K562 (cell line): ENCODE data around the gene NEURL2. TPM values are rescaled to one million over a fixed set of nuclear protein-coding genes. Genes with fewer than 3 reads are reported as not detected.

Source experiments
- ATAC-seq: fragments of 200-7000 bp; cut with Tn5 transposase; 3 replicates; pipeline ENCODE4 v1.9.1; 2020; ENCODE audit warnings: moderate library complexity
- BruUV-seq: library from RNA; stranded (reverse); fragments of 400-500 nt; replicated peaks from 2 replicates; lab custom pipeline; 2021; lab: Mats Ljungman, UMichigan
- CTCF ChIA-PET: fragments of 300-600 bp; formaldehyde crosslinking; extraction: SDS; loops from one replicate; lab custom pipeline; 2021; ENCODE audit warnings: low intra/inter-chr PET ratio; lab: Yijun Ruan, JAX
- POLR2A ChIA-PET: fragments of 300-600, 350-650 bp; sonication (Branson Sonifier 250); formaldehyde crosslinking; extraction: SDS; loops from one replicate; lab custom pipeline; 2021; ENCODE audit warnings: antibody characterized with exemption, inconsistent platforms; lab: Yijun Ruan, JAX
- DNase-seq, 4 experiments: peaks; one replicate each; pipeline versions ENCODE4 v3.0.0 to v3.0.0-alpha.2; 2011 to 2018; ENCODE audit warnings: low spot score in 3 of 4, mixed read lengths in 3 of 4; ENCODE audit errors: extremely low read depth in 1 of 4
- FAIRE-seq: peaks from 2 replicates; lab custom pipeline; 2011; peaks lifted over from hg19 to GRCh38; lab: Jason Lieb, UNC
- H2AFZ ChIP-seq: 2 replicates; pipeline ENCODE4 v1.6.0; 2011; ENCODE audit warnings: low read depth, low read length, control low read depth, inconsistent platforms
- H3K27ac ChIP-seq: fragments of 200-600 bp; 3 replicates; pipeline ENCODE4 v1.8.0; 2011; ENCODE audit warnings: low read depth, mild to moderate bottlenecking, control low read depth, inconsistent platforms, low read length, moderate library complexity, mixed read lengths; ENCODE audit errors: extremely low read depth
- H3K27me3 ChIP-seq, 2 experiments: fragments of 300-600 bp in 1 of 2; 2 replicates in 1 of 2; 3 replicates in 1 of 2; pipeline versions ENCODE4 v1.6.0 to v1.8.0; 2011; ENCODE audit warnings: inconsistent platforms in 2 of 2, low read length in 2 of 2, mild to moderate bottlenecking in 1 of 2, mixed read lengths in 1 of 2, moderate library complexity in 1 of 2; ENCODE audit not compliant: control insufficient read depth in 2 of 2, insufficient read depth in 2 of 2
- H3K36me3 ChIP-seq: fragments of 300-600 bp; 3 replicates; pipeline ENCODE4 v1.8.0; 2011; ENCODE audit warnings: mild to moderate bottlenecking, low read length, inconsistent platforms; ENCODE audit not compliant: control insufficient read depth, insufficient read depth
- H3K4me1 ChIP-seq, 2 experiments: fragments of 200-600 bp in 1 of 2; replicated peaks in 1 of 2; 2 replicates in 1 of 2; 3 replicates in 1 of 2; pipeline versions ENCODE4 v1.5.1 to v1.8.0; 2011; ENCODE audit warnings: inconsistent platforms in 2 of 2, low read length in 2 of 2, mild to moderate bottlenecking in 1 of 2, mixed read lengths in 1 of 2, moderate library complexity in 1 of 2; ENCODE audit not compliant: control insufficient read depth in 2 of 2, insufficient read depth in 2 of 2
- H3K4me2 ChIP-seq: 2 replicates; pipeline ENCODE4 v1.6.1; 2011; ENCODE audit warnings: low read length, control low read depth, inconsistent platforms, mixed read lengths; ENCODE audit not compliant: insufficient read depth
- H3K4me3 ChIP-seq: fragments of 200-600 bp; sonication (generic), shearing (Covaris generic); 2 replicates; pipeline ENCODE4 v1.5.1; 2016; ENCODE audit warnings: control low read depth, inconsistent platforms
- H3K79me2 ChIP-seq: fragments of 200-600 bp; 3 replicates; pipeline ENCODE4 v1.8.0; 2011; ENCODE audit warnings: low read length, inconsistent platforms; ENCODE audit not compliant: control insufficient read depth, insufficient read depth
- H3K9ac ChIP-seq, 2 experiments: 2 replicates each; pipeline versions ENCODE4 v1.6.0 to v1.6.1; 2011; ENCODE audit warnings: low read depth in 2 of 2, low read length in 2 of 2, control low read depth in 1 of 2, inconsistent platforms in 1 of 2, mild to moderate bottlenecking in 1 of 2, mixed read lengths in 1 of 2; ENCODE audit not compliant: insufficient read depth in 1 of 2
- H3K9me1 ChIP-seq: one replicate; pipeline ENCODE4 v1.6.0; 2011; ENCODE audit warnings: inconsistent platforms, mild to moderate bottlenecking, low read length, moderate library complexity; ENCODE audit not compliant: control insufficient read depth, insufficient read depth
- H3K9me3 ChIP-seq: replicated peaks from 2 replicates; pipeline ENCODE4 v1.5.1; 2011; ENCODE audit warnings: low read depth, low read length, inconsistent platforms; ENCODE audit not compliant: control insufficient read depth, insufficient read depth
- H4K20me1 ChIP-seq: replicated peaks from 2 replicates; pipeline ENCODE4 v1.6.1; 2011; ENCODE audit warnings: low read length, inconsistent platforms, mixed read lengths; ENCODE audit not compliant: control insufficient read depth, insufficient read depth
- CHCHD3 ChIP-seq: fragments of 250-450 bp; sonication (Bioruptor Pico); IDR thresholded peaks from 2 replicates; pipeline ENCODE4 v2.1.2; 2022; ENCODE audit warnings: mild to moderate bottlenecking
- CREB3 ChIP-seq: fragments of 450-650 bp; conservative IDR thresholded peaks from 2 replicates; pipeline ENCODE4 v1.6.1; 2016; ENCODE audit warnings: missing genetic modification characterization, low read depth, mild to moderate bottlenecking, missing compliant biosample characterization, moderate library complexity
- ETS2 ChIP-seq: IDR thresholded peaks from 2 replicates; pipeline ENCODE4 v1.6.1; 2016; ENCODE audit warnings: borderline replicate concordance, missing genetic modification characterization, mild to moderate bottlenecking, moderate library complexity, missing compliant biosample characterization; ENCODE audit not compliant: poor library complexity, severe bottlenecking
- GTF3C2 ChIP-seq: IDR thresholded peaks from 3 replicates; pipeline ENCODE4 v1.6.1; 2011; ENCODE audit warnings: borderline replicate concordance, mild to moderate bottlenecking, moderate library complexity; ENCODE audit not compliant: insufficient read length; ENCODE audit errors: extremely low read depth
- KDM1A ChIP-seq, 2 experiments: fragments of 450-650 bp; IDR thresholded peaks; 2 replicates each; pipeline ENCODE4 v1.6.1; 2016; ENCODE audit warnings: mild to moderate bottlenecking in 2 of 2
- MLX ChIP-seq, 2 experiments: fragments of 450-650 bp in 1 of 2; sonication (generic) in 1 of 2; formaldehyde crosslinking; conservative IDR thresholded peaks; 2 replicates each; pipeline versions ENCODE4 v1.4.0 to v1.8.1; 2020 to 2022; ENCODE audit warnings: mild to moderate bottlenecking in 1 of 2, missing genetic modification reagents in 1 of 2
- NRF1 ChIP-seq, 2 experiments: fragments of 450-650 bp; IDR thresholded peaks in 1 of 2; conservative IDR thresholded peaks in 1 of 2; 2 replicates each; pipeline ENCODE4 v1.6.1; 2014; ENCODE audit warnings: mild to moderate bottlenecking in 2 of 2
- RAD51 ChIP-seq: fragments of 450-650 bp; IDR thresholded peaks from 2 replicates; pipeline ENCODE4 v1.7.1; 2016; ENCODE audit warnings: low read depth, mild to moderate bottlenecking, borderline replicate concordance
- RBFOX2 ChIP-seq: fragments of 200-400 bp; formaldehyde crosslinking; IDR thresholded peaks from 2 replicates; pipeline ENCODE4 v1.6.1; 2017; ENCODE audit warnings: low read depth, mild to moderate bottlenecking, low read length, moderate library complexity
- RBM22 ChIP-seq: fragments of 200-400 bp; formaldehyde crosslinking; IDR thresholded peaks from 2 replicates; pipeline ENCODE4 v1.6.1; 2018; ENCODE audit warnings: low read length, low read depth; ENCODE audit not compliant: poor library complexity, severe bottlenecking
- RBM25 ChIP-seq: fragments of 200-400 bp; formaldehyde crosslinking; IDR thresholded peaks from 2 replicates; pipeline ENCODE4 v1.6.1; 2018; ENCODE audit warnings: low read length, low read depth, moderate library complexity; ENCODE audit not compliant: severe bottlenecking
- SMARCA5 ChIP-seq: fragments of 450-650 bp; IDR thresholded peaks from 2 replicates; pipeline ENCODE4 v1.6.1; 2016
- ZBTB1 ChIP-seq: sonication (generic); formaldehyde crosslinking; IDR thresholded peaks from 2 replicates; pipeline ENCODE4 v1.8.1; 2023; ENCODE audit warnings: missing genetic modification reagents, low read depth, mild to moderate bottlenecking, borderline replicate concordance
- ZFP36 ChIP-seq: fragments of 150-350 bp; IDR thresholded peaks from 2 replicates; pipeline ENCODE4 v1.6.1; 2018; ENCODE audit warnings: low read length, low read depth; ENCODE audit not compliant: partially characterized antibody
- ZNF436 ChIP-seq: fragments of 250-450, 450-650 bp; sonication (Bioruptor Pico); formaldehyde crosslinking; IDR thresholded peaks from 2 replicates; pipeline ENCODE4 v1.7.0; 2020; ENCODE audit warnings: mild to moderate bottlenecking
- ZNF444 ChIP-seq: fragments of 250-450 bp; sonication (Bioruptor Pico); IDR thresholded peaks from 2 replicates; pipeline ENCODE4 v1.4.0; 2020; ENCODE audit warnings: mild to moderate bottlenecking, moderate library complexity
- WGBS: fragments of 100-300 bp; shearing (Covaris generic); methylation state at CpG from one replicate; pipeline ENCODE4 v1.1.6; 2016; ENCODE audit warnings: low coverage, mixed read lengths; ENCODE audit not compliant: insufficient coverage; ENCODE audit errors: missing lambda C conversion rate; 5-methylcytosine and 5-hydroxymethylcytosine counted together
- in situ Hi-C: fragments of 300-500 bp; cut with MboI; formaldehyde crosslinking; loops from 4 replicates; pipeline ENCODE4 v1.15.0; 2018; ENCODE audit warnings: inconsistent platforms, mixed read lengths
- intact Hi-C: fragments of 100-400 bp; cut with micrococcal nuclease; formaldehyde crosslinking; loops from 2 replicates; pipeline ENCODE4 v1.14.2; 2022
- polyA plus RNA-seq, 8 experiments: library from polyadenylated mRNA; depleted of rRNA in 4 of 8; stranded (reverse) in 5 of 8; unstranded in 3 of 8; fragments of >200 nt; fragmentation: Nextera tagmentation in 2 of 8; fragmentation: Illumina TruSeq in 1 of 8; extraction: Ambion mirVana in 2 of 8; extraction: Trizol in 1 of 8; gene quantifications; 2 replicates each; pipeline versions ENCODE4 v1.2.1 to v1.2.3, GENCODE V29; 2011 to 2014; ENCODE audit warnings: inconsistent platforms in 1 of 8, missing spikeins in 1 of 8
- total RNA-seq, 7 experiments: library from RNA; depleted of rRNA in 6 of 7; stranded (reverse); fragments of >200 nt in 6 of 7; fragmentation: Illumina TruSeq in 2 of 7; extraction: Trizol in 2 of 7; gene quantifications; 2 replicates each; pipeline versions ENCODE4 v1.2.1 to v1.2.3, GENCODE V29; 2011 to 2021; ENCODE audit warnings: low replicate concordance in 1 of 7

NEURL2 gene
- total and polyA plus RNA-seq, 9 of the 15 experiments (the other 6 are each of a cell fraction or from before 2014, with no cell fraction given), result 0.22 to 1.9 (median 0.50) TPM; not detected in 1

GRCh38 chr20:45909336-45909808 lies 18.4 kb upstream of the NEURL2 start (continued):
- TF ChIP-seq RAD51 (no peak), RBFOX2 (0 out of 2 replicates have a peak, but pooled peaks have one; percentile 21), RBM22 (no peak), CHCHD3 (no peak), ZNF444 (no peak)
- TF ChIP-seq, all 486 proteins: peak for 5

GRCh38 chr20:45908084-45908483 lies 17.1 kb upstream of the NEURL2 start:
- ChIA-PET CTCF (no interaction called here), POLR2A (interaction anchor here (1.6 to 2.6 kb wide), 2 partner anchors 9 to 11 kb away, joined by 6 read pairs; no protein-coding TSS in a partner anchor)
- TF ChIP-seq SMARCA5, result peak; percentile 64; the same call in 1 of the 2 replicates
- TF ChIP-seq KDM1A (IDR thresholded peaks at IDR 0.05), result peak; percentile 42 to 45; a peak in 3 of 4 replicates
- TF ChIP-seq NRF1 (conservative IDR thresholded peaks at IDR 0.05 in 1 of 2, IDR thresholded peaks at IDR 0.05 in 1 of 2), result no peak
- TF ChIP-seq ZFP36, result peak; percentile 99
- TF ChIP-seq ZBTB1 (CRISPR knock-in tag), result no peak
- no peak for TF ChIP-seq ETS2 (tag)
- no peak for TF ChIP-seq CREB3 (tag)
- peak; percentile 61 for TF ChIP-seq RBM25
- peak; percentile 38 for TF ChIP-seq GTF3C2
- TF ChIP-seq ZNF436 (CRISPR knock-in tag), result 0 out of 2 replicates have a peak, but pooled peaks have one; percentile 46
- TF ChIP-seq MLX (CRISPR knock-in tag; conservative IDR thresholded peaks at IDR 0.05), result no peak
- Histone ChIP-seq H2AFZ (no peak overlapping the region), H3K9me1 (no peaks in the 10 kb centered on the region), H3K9ac (no peak overlapping the region), H4K20me1 (no peaks in the 10 kb centered on the region), H3K4me3 (no peak overlapping the region), H3K27ac (no peak overlapping the region), H3K9me3 (no peaks in the 10 kb centered on the region), H3K4me1 (peaks cover 18 to 51% of the 10 kb centered on the region in 2 experiments), H3K36me3 (peaks cover 19% of the 10 kb centered on the region; the same call in 2 of the 3 replicates), H3K4me2 (no peak overlapping the region), H3K27me3 (no peaks in the 10 kb centered on the region), H3K79me2 (peaks cover 15% of the 10 kb centered on the region)
- ATAC-seq (no peak), DNase-seq (no peak), FAIRE-seq (no peak)
- in situ Hi-C loops (no loop called here), intact Hi-C loops (no loop called here)
- BruUV-seq, result no TSS peak
- 93% methylated on average over 2 of the region's 2 CpGs for WGBS
